SKM-1 treated with dmso at 0.1 percent for 144 hours (cell line): ENCODE results near the gene ARID3A.
"Not testable (repeated sequence)": the region's sequence is repeated elsewhere in the genome, so short reads cannot be mapped to it uniquely, and the experiment has no call there.

Source experiments
- DNase-seq: peaks from one replicate; lab custom pipeline; 2025; ENCODE audit not compliant: unreplicated experiment; lab: John Stamatoyannopoulos, UW

The ARID3A gene

GRCh38 chr19:1014161-1015060, 88.6 kb downstream of the ARID3A start:
- no peak for DNase-seq

- DNase-seq: no peak
These were observed 89.4 kb downstream of the ARID3A start for GRCh38 chr19:1015061-1015781.

GRCh38 chr19:1015782-1016646, 90.2 kb downstream of the ARID3A start:
- DNase-seq: no peak

GRCh38 chr19:1016647-1017114, 90.8 kb downstream of the ARID3A start:
- DNase-seq: no peak

GRCh38 chr19:1017115-1017905, 91.5 kb downstream of the ARID3A start:
- no peak for DNase-seq

- no peak for DNase-seq
These were observed 92.1 kb downstream of the ARID3A start for GRCh38 chr19:1017906-1018305.

GRCh38 chr19:1018393-1018792, 92.6 kb downstream of the ARID3A start:
- no peak for DNase-seq

- no peak for DNase-seq
These were observed 93.2 kb downstream of the ARID3A start for GRCh38 chr19:1018932-1019615.

- DNase-seq: no peak
These were observed 93.8 kb downstream of the ARID3A start for GRCh38 chr19:1019616-1019961.

GRCh38 chr19:1019980-1020867, 94.4 kb downstream of the ARID3A start:
- no peak for DNase-seq

GRCh38 chr19:1020868-1021425, 95.1 kb downstream of the ARID3A start, which contains the start of gene TMEM259:
Gene TMEM259, minus strand, starts transcription at chr19:1021123. Its CDS starts 127 bp downstream, at chr19:1020996.
- peak; percentile 94 for DNase-seq

- DNase-seq: not testable (repeated sequence)
These were observed 98.0 kb downstream of the ARID3A start for GRCh38 chr19:1023883-1024188.

GRCh38 chr19:1025080-1025479, 99.2 kb downstream of the ARID3A start:
- not testable (repeated sequence) for DNase-seq
